Parathyroid adenoma (tissue), 2 donors: ENCODE measurements around the gene RNF227.

Source experiments
- H2AFZ ChIP-seq: fragments of 300-600 bp; sonication (generic); one replicate; pipeline ENCODE4 v1.7.0; 2017; ENCODE audit warnings: antibody characterized with exemption, mild to moderate bottlenecking
- H3K27ac ChIP-seq: fragments of 300-600 bp; sonication (generic); one replicate; pipeline ENCODE4 v1.7.0; 2017
- H3K27me3 ChIP-seq: fragments of 300-600 bp; sonication (generic); one replicate; pipeline ENCODE4 v1.7.0; 2017; ENCODE audit warnings: low read length; ENCODE audit not compliant: control insufficient read depth, insufficient read depth
- H3K36me3 ChIP-seq: fragments of 300-600 bp; sonication (generic); one replicate; pipeline ENCODE4 v1.7.0; 2017; ENCODE audit warnings: low read length; ENCODE audit not compliant: control insufficient read depth, insufficient read depth
- H3K4me1 ChIP-seq: fragments of 300-600 bp; sonication (generic); one replicate; pipeline ENCODE4 v1.7.0; 2017; ENCODE audit warnings: control low read depth
- H3K4me2 ChIP-seq: fragments of 300-600 bp; sonication (generic); one replicate; pipeline ENCODE4 v1.7.0; 2017; ENCODE audit warnings: low read length
- H3K4me3 ChIP-seq: fragments of 300-600 bp; sonication (generic); one replicate; pipeline ENCODE4 v1.7.0; 2017; ENCODE audit warnings: low read depth, low read length
- H3K79me2 ChIP-seq: fragments of 300-600 bp; sonication (generic); one replicate; pipeline ENCODE4 v1.7.0; 2017; ENCODE audit warnings: control low read depth
- H3K9ac ChIP-seq: fragments of 300-600 bp; sonication (generic); one replicate; pipeline ENCODE4 v1.7.0; 2017; ENCODE audit warnings: mild to moderate bottlenecking
- H3K9me3 ChIP-seq: fragments of 300-600 bp; sonication (generic); one replicate; pipeline ENCODE4 v1.7.0; 2017; ENCODE audit warnings: low read length; ENCODE audit not compliant: control insufficient read depth
- TF ChIP-seq, protein P1 (sequence below): fragments of 300-600 bp; sonication (generic); IDR thresholded peaks from one replicate; pipeline ENCODE4 v1.7.0; 2017; ENCODE audit warnings: antibody characterized with exemption, mild to moderate bottlenecking
- donor health status: primary hyperparathyroidism.

The RNF227 gene

DNA sequence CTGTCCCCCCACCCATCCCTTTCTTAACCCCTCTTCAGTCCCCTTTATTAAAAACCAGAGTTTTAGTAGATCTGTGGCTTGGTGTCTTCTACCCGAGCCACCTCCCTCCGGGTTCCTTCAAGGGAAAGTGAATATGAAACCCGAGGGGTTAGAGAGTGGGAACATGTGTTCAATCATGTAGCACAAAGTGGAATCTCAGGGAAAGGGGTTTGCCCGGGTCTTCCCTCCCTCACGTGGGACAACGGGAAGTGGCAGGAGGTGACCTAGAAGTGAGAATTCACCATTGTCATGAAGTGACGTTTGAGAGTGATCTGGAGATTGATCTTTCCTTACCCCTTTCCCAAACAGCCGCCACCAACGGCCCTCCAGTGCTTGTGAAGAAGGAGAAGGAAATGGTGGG lies 5.0 kb downstream of the RNF227 start:
- TF ChIP-seq, protein P1, sequence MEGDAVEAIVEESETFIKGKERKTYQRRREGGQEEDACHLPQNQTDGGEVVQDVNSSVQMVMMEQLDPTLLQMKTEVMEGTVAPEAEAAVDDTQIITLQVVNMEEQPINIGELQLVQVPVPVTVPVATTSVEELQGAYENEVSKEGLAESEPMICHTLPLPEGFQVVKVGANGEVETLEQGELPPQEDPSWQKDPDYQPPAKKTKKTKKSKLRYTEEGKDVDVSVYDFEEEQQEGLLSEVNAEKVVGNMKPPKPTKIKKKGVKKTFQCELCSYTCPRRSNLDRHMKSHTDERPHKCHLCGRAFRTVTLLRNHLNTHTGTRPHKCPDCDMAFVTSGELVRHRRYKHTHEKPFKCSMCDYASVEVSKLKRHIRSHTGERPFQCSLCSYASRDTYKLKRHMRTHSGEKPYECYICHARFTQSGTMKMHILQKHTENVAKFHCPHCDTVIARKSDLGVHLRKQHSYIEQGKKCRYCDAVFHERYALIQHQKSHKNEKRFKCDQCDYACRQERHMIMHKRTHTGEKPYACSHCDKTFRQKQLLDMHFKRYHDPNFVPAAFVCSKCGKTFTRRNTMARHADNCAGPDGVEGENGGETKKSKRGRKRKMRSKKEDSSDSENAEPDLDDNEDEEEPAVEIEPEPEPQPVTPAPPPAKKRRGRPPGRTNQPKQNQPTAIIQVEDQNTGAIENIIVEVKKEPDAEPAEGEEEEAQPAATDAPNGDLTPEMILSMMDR, result no peak
- Histone ChIP-seq H3K9ac (no peak overlapping the region), H3K79me2 (no peaks in the 10 kb centered on the region), H3K27ac (no peak overlapping the region), H3K4me1 (peaks cover 5% of the 10 kb centered on the region), H3K4me2 (no peak overlapping the region), H3K4me3 (no peak overlapping the region), H3K9me3 (no peaks in the 10 kb centered on the region), H2AFZ (no peak overlapping the region), H3K27me3 (no peaks in the 10 kb centered on the region), H3K36me3 (no peaks in the 10 kb centered on the region)

DNA sequence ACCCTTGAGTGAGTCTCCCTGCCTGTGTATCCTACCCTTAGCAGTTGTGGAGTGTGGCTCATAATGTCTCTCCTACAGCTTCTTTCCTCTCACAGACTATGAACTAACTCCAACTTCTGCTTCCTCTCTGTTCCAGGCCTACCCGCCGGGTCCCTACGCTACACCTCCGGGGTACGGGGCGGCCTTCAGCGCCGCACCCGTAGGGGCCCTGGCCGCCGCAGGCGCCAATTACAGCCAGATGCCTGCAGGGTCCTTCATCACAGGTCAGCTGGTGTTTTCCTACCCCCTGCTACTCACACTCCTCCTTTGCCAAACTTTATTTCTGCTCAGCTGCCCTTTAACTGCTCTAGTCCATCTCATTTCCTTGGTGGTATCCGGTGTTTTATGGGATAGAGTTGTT lies 5.4 kb downstream of the RNF227 start:
- TF ChIP-seq, protein P1, result no peak
- H2AFZ ChIP-seq, result no peak overlapping the region

DNA sequence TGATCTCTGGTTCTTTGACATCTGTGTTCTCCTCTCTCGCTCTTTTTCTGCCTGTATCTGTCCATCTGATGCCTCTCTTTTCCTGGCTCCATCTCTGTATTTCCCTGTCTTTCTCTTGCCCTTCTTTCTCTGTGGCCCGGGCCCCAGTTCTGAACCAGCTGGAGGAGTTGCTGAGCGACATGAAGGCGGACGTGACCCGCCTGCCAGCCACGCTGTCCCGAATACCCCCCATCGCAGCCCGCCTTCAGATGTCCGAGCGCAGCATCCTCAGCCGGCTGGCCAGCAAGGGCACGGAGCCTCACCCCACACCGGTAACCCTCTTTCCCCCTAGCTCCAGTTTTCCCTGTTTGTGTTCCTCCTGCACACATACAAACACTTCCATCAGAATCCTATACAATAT lies 5.8 kb downstream of the RNF227 start:
- no peak overlapping the region for H2AFZ ChIP-seq
- no peaks in the 10 kb centered on the region for H3K79me2 ChIP-seq
- H3K36me3 ChIP-seq, result no peaks in the 10 kb centered on the region
- no peaks in the 10 kb centered on the region for H3K9me3 ChIP-seq
- H3K4me3 ChIP-seq, result no peak overlapping the region
- peaks cover 5% of the 10 kb centered on the region for H3K4me1 ChIP-seq
- TF ChIP-seq, protein P1, result no peak
- H3K4me2 ChIP-seq, result no peak overlapping the region
- no peaks in the 10 kb centered on the region for H3K27me3 ChIP-seq
- H3K27ac ChIP-seq, result no peak overlapping the region
- H3K9ac ChIP-seq, result no peak overlapping the region

More for the DNA sequence above, 5.4 kb downstream of the RNF227 start:
- no peaks in the 10 kb centered on the region for H3K36me3 ChIP-seq
- H3K4me2 ChIP-seq, result no peak overlapping the region
- H3K4me1 ChIP-seq, result peaks cover 5% of the 10 kb centered on the region
- no peaks in the 10 kb centered on the region for H3K79me2 ChIP-seq
- no peak overlapping the region for H3K9ac ChIP-seq
- H3K4me3 ChIP-seq, result no peak overlapping the region
- no peak overlapping the region for H3K27ac ChIP-seq
- no peaks in the 10 kb centered on the region for H3K9me3 ChIP-seq
- H3K27me3 ChIP-seq, result no peaks in the 10 kb centered on the region

DNA sequence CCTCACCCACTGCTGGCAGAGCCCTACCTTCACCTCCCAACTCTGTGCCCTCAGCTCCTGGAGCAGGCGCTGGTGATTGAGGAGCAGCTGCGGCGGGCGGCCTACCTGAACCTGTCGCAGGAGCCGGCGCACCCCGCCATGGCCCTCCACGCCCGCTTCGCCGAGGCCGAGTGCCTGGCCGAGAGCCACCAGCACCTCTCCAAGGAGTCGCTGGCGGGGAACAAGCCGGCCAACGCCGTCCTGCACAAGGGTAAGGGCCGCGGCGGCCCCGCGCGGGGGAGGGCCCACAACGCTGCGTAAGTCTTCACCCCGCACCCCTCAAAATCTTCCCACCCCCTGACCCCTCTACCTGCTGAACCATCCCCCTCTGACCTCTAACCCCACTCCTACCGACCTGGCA lies 7.0 kb downstream of the RNF227 start:
- H3K36me3 ChIP-seq, result no peaks in the 10 kb centered on the region
- H3K4me3 ChIP-seq, result no peak overlapping the region
- TF ChIP-seq, protein P1, result no peak
- no peaks in the 10 kb centered on the region for H3K79me2 ChIP-seq
- no peaks in the 10 kb centered on the region for H3K27me3 ChIP-seq
- no peak overlapping the region for H3K27ac ChIP-seq
- no peak overlapping the region for H2AFZ ChIP-seq
- no peak overlapping the region for H3K4me2 ChIP-seq
- H3K4me1 ChIP-seq, result no peaks in the 10 kb centered on the region
- no peaks in the 10 kb centered on the region for H3K9me3 ChIP-seq
- H3K9ac ChIP-seq, result no peak overlapping the region
